Colon (tissue), 2 donors: ENCODE measurements around the gene MEPE.

ENCODE experiments used
- FAIRE-seq: peaks from 2 replicates; lab custom pipeline; 2012; peaks lifted over from hg19 to GRCh38; lab: Jason Lieb, UNC
- donor health status: control.
- donor health status: control.

MEPE gene, protein sequence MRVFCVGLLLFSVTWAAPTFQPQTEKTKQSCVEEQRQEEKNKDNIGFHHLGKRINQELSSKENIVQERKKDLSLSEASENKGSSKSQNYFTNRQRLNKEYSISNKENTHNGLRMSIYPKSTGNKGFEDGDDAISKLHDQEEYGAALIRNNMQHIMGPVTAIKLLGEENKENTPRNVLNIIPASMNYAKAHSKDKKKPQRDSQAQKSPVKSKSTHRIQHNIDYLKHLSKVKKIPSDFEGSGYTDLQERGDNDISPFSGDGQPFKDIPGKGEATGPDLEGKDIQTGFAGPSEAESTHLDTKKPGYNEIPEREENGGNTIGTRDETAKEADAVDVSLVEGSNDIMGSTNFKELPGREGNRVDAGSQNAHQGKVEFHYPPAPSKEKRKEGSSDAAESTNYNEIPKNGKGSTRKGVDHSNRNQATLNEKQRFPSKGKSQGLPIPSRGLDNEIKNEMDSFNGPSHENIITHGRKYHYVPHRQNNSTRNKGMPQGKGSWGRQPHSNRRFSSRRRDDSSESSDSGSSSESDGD

GRCh38 chr4:87832669-87833068 lies at the start of gene MEPE:
TSS of gene MEPE (plus strand) at chr4:87832969. CDS start at chr4:87834715, 1,746 bp downstream.
- FAIRE-seq, result no peak

- no peak for FAIRE-seq
Measured at GRCh38 chr4:87783781-87784180, 49.0 kb upstream of the MEPE start.

- no peak for FAIRE-seq
Measured at GRCh38 chr4:87785731-87786509, 46.8 kb upstream of the MEPE start.

GRCh38 chr4:87799301-87800113 lies 33.3 kb upstream of the MEPE start, which contains the start of gene IBSP:
TSS of gene IBSP (plus strand) at chr4:87799554. CDS start at chr4:87802362, 2,808 bp downstream.
- FAIRE-seq, result no peak

- FAIRE-seq, result no peak
Measured at GRCh38 chr4:87802858-87803257, 29.9 kb upstream of the MEPE start.

- FAIRE-seq, result no peak
Measured at GRCh38 chr4:87803421-87803820, 29.3 kb upstream of the MEPE start.

GRCh38 chr4:87804871-87805270 lies 27.9 kb upstream of the MEPE start:
- FAIRE-seq, result no peak

DNA sequence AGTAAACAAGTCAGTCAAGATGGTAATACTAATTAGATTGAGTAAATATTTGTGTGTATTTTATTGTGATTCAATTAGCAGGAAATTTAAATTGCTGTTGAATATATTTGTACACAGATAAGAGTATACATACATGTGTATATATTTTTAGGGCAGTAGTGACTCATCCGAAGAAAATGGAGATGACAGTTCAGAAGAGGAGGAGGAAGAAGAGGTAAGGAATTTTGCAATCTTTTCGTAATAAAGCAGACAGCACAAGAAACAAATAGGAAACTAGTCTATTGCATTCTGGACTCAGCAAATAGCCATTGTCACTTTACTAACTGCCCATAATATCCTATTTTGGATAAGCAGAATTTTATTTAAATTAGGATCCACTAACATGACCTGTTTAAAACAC lies 26.8 kb upstream of the MEPE start:
- FAIRE-seq, result no peak

GRCh38 chr4:87806520-87806919 lies 26.2 kb upstream of the MEPE start:
- no peak for FAIRE-seq

GRCh38 chr4:87807402-87807801 lies 25.4 kb upstream of the MEPE start:
- FAIRE-seq, result no peak

DNA sequence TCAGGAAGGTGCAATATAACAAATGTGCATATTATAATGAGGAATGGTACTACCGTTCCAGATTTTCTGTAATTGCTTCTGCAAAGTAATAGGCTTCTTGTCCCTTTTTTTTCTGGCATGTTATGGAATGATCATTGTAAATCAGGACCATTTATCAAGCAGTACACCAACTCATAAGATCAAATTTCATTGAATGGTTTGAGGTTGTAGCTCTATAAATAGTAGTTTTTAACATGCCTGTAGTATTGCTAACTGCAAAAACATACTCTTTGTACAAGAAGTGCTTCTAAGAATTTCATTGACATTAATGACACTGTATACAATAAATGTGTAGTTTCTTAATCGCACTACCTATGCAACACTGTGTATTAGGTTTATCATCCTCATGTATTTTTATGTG lies 20.8 kb upstream of the MEPE start:
- no peak for FAIRE-seq

DNA sequence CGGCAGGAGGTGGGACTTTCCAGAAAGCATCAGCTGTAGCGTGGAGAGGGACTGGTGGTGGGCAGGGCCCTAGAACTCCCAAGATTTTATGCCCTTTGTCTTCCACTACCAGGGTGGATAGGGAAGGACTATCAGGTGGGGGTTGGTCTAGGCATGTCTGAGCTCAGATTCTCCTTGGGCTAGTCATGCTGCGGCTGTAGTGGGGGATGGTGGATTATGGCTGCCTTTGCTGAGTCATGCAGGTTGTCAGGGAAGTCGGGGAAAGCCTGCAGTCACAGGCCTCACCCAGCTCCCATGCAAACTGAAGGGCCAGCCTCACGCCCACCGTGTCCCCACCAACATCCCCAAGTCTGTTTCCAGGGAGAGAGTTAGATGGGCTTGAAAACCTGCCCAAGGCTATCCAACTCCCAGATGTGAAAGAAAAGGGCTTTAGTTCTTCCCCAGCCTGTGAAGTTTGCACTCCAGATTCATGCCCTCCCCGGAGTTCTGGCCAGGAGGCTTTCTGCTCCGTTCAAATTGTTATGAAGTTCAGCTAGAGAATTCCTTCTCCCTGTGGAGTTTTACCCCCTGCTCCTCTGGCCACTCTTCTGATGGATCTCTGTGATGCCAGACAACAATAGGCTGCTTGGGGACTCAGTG lies 13.4 kb upstream of the MEPE start:
- no peak for FAIRE-seq

DNA sequence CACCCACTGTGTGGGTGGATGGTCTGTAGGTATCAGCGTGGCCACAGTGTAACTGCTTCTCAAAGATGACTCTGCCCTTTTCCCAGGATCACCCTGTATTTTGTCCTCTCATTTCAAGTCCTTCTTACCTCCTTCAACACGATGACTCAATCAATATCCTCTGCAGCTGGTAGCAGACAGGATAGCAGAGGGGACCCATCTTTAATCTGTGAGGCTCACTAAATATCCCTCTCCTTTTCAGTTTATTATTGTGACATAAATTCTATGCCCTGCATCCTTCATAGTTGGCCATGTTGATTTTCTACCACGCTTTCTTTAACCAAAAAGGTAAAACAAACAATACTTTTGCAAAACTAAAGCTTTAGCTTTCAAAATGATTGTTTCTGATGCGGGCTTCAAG lies 9.6 kb upstream of the MEPE start:
- FAIRE-seq, result no peak

DNA sequence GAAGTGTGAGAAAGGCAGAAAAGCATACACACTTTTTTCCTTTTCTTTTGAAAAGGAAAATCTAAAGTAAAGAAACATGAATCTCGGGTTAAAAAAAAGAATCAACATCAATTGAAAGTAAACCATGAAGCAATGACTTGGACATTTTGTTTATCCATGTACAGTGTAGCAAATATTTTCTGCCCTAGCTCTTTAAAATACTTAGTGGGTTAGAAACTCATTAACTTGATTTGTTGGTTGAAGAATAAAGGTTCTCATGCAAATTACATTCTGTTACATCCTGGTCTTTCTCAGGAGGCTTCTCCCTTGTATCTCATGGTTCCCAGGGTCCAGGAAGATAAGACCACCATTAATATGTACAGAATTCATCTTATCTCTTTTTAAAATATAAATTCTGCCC lies 9.0 kb upstream of the MEPE start:
- FAIRE-seq, result no peak

DNA sequence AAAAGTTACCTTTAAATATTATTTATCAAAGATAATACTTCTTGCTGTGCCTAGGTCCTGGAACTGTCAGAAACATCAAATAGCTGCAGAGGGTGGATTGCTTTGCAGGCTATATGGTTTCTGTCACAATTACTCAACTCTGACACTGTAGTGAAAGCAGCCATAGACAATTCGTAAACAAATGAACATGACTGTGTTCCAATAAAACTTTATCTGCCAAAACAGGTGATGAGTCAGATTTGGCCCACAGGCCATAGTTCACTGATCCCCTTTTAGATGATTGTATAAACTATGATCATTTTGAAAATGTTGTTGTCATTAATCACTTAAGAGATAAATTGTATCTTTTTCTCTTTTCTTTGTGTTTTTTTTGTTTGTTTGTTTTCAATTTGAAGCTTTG lies 8.4 kb upstream of the MEPE start:
- no peak for FAIRE-seq

DNA sequence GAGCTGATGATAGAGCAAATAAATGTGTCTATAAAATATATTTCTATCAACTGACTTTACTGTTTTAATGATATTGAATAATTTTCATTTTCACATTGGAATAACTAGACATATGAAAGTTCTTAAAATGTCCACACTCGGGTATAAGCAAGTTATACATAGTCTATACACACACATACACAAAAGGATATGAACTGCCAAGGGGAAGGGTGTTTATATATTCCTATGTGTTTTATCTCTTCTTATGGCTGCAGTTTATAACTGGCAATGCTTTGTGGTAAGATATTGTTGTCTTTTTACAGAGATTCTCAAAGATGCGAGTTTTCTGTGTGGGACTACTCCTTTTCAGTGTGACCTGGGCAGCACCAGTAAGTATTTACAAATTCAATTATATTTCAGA lies 1.6 kb downstream of the MEPE start:
- no peak for FAIRE-seq

- no peak for FAIRE-seq
Measured at GRCh38 chr4:87835197-87835596, 2.4 kb downstream of the MEPE start.

GRCh38 chr4:87835743-87836142 lies 3.0 kb downstream of the MEPE start:
- FAIRE-seq, result no peak

- no peak for FAIRE-seq
Measured at GRCh38 chr4:87838205-87838604, 5.4 kb downstream of the MEPE start.

- FAIRE-seq, result no peak
Measured at GRCh38 chr4:87838890-87839591, 6.3 kb downstream of the MEPE start.

DNA sequence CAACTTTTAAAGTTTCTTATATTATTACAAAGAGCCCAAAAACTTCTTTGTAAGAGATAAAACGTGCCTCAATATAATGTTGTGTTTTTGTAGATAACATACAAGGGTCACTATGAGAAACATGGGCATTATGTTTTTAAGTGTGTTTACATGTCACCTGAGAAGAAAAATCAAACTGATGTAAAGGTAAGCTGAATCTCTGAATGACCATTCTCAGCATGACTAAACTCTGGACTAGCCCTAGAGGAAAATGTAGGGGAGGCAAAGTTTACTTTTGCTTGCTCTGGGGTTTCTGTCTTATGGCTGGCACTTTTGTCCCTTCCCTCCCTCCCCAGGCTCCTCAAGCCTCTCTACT lies 6.8 kb downstream of the MEPE start:
- no peak for FAIRE-seq
